Trophoblast cell (in vitro differentiated cells and primary cell): Measurements from ENCODE around the gene VASP.

ENCODE experiments used
- DNase-seq, 2 donors: peaks; one replicate each; pipeline ENCODE4 v3.0.0-alpha.2; 2016
- H2AFZ ChIP-seq: 2 replicates; pipeline ENCODE4 v1.6.1; 2013; ENCODE audit warnings: low read length, moderate library complexity, mild to moderate bottlenecking; ENCODE audit not compliant: insufficient read depth, poor library complexity
- H2AK5ac ChIP-seq: 2 replicates; pipeline ENCODE4 v1.6.1; 2013; ENCODE audit warnings: mild to moderate bottlenecking, low read length
- H2BK120ac ChIP-seq: 2 replicates; pipeline ENCODE4 v1.6.1; 2013; ENCODE audit warnings: low read length, mild to moderate bottlenecking, moderate library complexity; ENCODE audit not compliant: insufficient read depth, poor library complexity
- H2BK12ac ChIP-seq: 2 replicates; pipeline ENCODE4 v1.6.1; 2013; ENCODE audit warnings: mild to moderate bottlenecking, low read length, moderate library complexity
- H2BK5ac ChIP-seq: 2 replicates; pipeline ENCODE4 v1.6.1; 2013; ENCODE audit warnings: low read length, low read depth, moderate library complexity, mild to moderate bottlenecking; ENCODE audit not compliant: poor library complexity
- H3K14ac ChIP-seq: 2 replicates; pipeline ENCODE4 v1.6.1; 2013; ENCODE audit warnings: mild to moderate bottlenecking, low read length
- H3K18ac ChIP-seq: 2 replicates; pipeline ENCODE4 v1.6.1; 2013; ENCODE audit warnings: mild to moderate bottlenecking, low read length
- H3K23ac ChIP-seq: 2 replicates; pipeline ENCODE4 v1.6.1; 2013; ENCODE audit warnings: low read length
- H3K27ac ChIP-seq: 2 replicates; pipeline ENCODE4 v1.5.1; 2013; ENCODE audit warnings: low read depth, mild to moderate bottlenecking, inconsistent platforms, low read length, moderate library complexity
- H3K27me3 ChIP-seq: 2 replicates; pipeline ENCODE4 v1.6.1; 2013; ENCODE audit warnings: inconsistent platforms, mild to moderate bottlenecking, low read length, moderate library complexity; ENCODE audit not compliant: insufficient read depth
- H3K36me3 ChIP-seq, 2 experiments: 1 replicate in 1 of 2; 2 replicates in 1 of 2; pipeline ENCODE4 v1.6.1; 2013; ENCODE audit warnings: low read length in 2 of 2, mild to moderate bottlenecking in 2 of 2, moderate library complexity in 1 of 2; ENCODE audit not compliant: insufficient read depth in 2 of 2, control insufficient read depth in 1 of 2
- H3K4ac ChIP-seq: 2 replicates; pipeline ENCODE4 v1.6.1; 2013; ENCODE audit warnings: low read depth, mild to moderate bottlenecking, low read length, moderate library complexity
- H3K4me1 ChIP-seq, 2 experiments: 1 replicate in 1 of 2; 2 replicates in 1 of 2; pipeline ENCODE4 v1.6.1; 2013; ENCODE audit warnings: low read length in 2 of 2, mild to moderate bottlenecking in 2 of 2, moderate library complexity in 1 of 2; ENCODE audit not compliant: insufficient read depth in 2 of 2, control insufficient read depth in 1 of 2
- H3K4me2 ChIP-seq: 2 replicates; pipeline ENCODE4 v1.6.1; 2013; ENCODE audit warnings: inconsistent platforms, mild to moderate bottlenecking, low read length, moderate library complexity
- H3K4me3 ChIP-seq: 2 replicates; pipeline ENCODE4 v1.5.1; 2013; ENCODE audit warnings: mild to moderate bottlenecking, low read depth, low read length, inconsistent platforms
- H3K79me1 ChIP-seq: one replicate; pipeline ENCODE4 v1.6.1; 2013; ENCODE audit warnings: low read length
- H3K79me2 ChIP-seq: 2 replicates; pipeline ENCODE4 v1.6.1; 2013; ENCODE audit warnings: low read length, mild to moderate bottlenecking; ENCODE audit not compliant: control insufficient read depth, insufficient read depth, poor library complexity
- H3K9ac ChIP-seq: 2 replicates; pipeline ENCODE4 v1.6.1; 2013; ENCODE audit warnings: mild to moderate bottlenecking, low read length
- H3K9me3 ChIP-seq: 2 replicates; pipeline ENCODE4 v1.6.1; 2013; ENCODE audit warnings: low read depth, mild to moderate bottlenecking, control low read depth, inconsistent platforms, low read length; ENCODE audit not compliant: insufficient read depth
- H4K12ac ChIP-seq: 2 replicates; pipeline ENCODE4 v1.6.1; 2013; ENCODE audit warnings: low read depth, mild to moderate bottlenecking, low read length, moderate library complexity
- H4K8ac ChIP-seq: 2 replicates; pipeline ENCODE4 v1.6.1; 2013; ENCODE audit warnings: low read depth, mild to moderate bottlenecking, low read length, moderate library complexity
- H4K91ac ChIP-seq: one replicate; pipeline ENCODE4 v1.6.1; 2013; ENCODE audit warnings: low read depth, mild to moderate bottlenecking, low read length, moderate library complexity
- WGBS: extraction: QIAGEN DNeasy Blood & Tissue Kit; methylation state at CpG from one replicate; pipeline ENCODE4 v1.1.7; 2013; ENCODE audit warnings: missing lambda C conversion rate; ENCODE audit not compliant: insufficient read length, insufficient coverage; ENCODE audit errors: extremely low coverage; 5-methylcytosine and 5-hydroxymethylcytosine counted together

The VASP gene

GRCh38 chr19:45568732-45569131, 61.5 kb downstream of the VASP start:
- peak overlapping the region; percentile 56 for H3K4me3 ChIP-seq
- peaks cover 0 to 2% of the 10 kb centered on the region in 2 experiments for H3K4me1 ChIP-seq
- H3K23ac ChIP-seq, result no peak overlapping the region
- H3K4me2 ChIP-seq, result no peak overlapping the region
- H3K79me1 ChIP-seq, result no peaks in the 10 kb centered on the region
- H2BK5ac ChIP-seq, result no peak overlapping the region
- H3K18ac ChIP-seq, result no peak overlapping the region
- no peaks in the 10 kb centered on the region for H3K27me3 ChIP-seq
- no peak overlapping the region for H3K4ac ChIP-seq
- no peak overlapping the region for H4K8ac ChIP-seq
- no peak for DNase-seq
- H2AK5ac ChIP-seq, result no peak overlapping the region
- no peak overlapping the region for H2AFZ ChIP-seq
- H4K12ac ChIP-seq, result no peak overlapping the region
- no CpG with 5 or more reads among the region's 3 CpGs for whole genome bisulfite sequencing
- no peak overlapping the region for H2BK12ac ChIP-seq
- no peaks in the 10 kb centered on the region for H3K36me3 ChIP-seq
- no peak overlapping the region for H3K27ac ChIP-seq
- H3K9ac ChIP-seq, result no peak overlapping the region
- no peaks in the 10 kb centered on the region for H3K79me2 ChIP-seq
- no peak overlapping the region for H3K14ac ChIP-seq
- no peaks in the 10 kb centered on the region for H3K9me3 ChIP-seq
- no peak overlapping the region for H2BK120ac ChIP-seq
- H4K91ac ChIP-seq, result no peak overlapping the region

- H3K14ac ChIP-seq, result no peak overlapping the region
- H3K79me2 ChIP-seq, result peaks cover 2% of the 10 kb centered on the region
- H3K9me3 ChIP-seq, result no peaks in the 10 kb centered on the region
- H3K4me2 ChIP-seq, result no peak overlapping the region
- WGBS, result no CpG with 5 or more reads among the region's 15 CpGs
- H2AK5ac ChIP-seq, result no peak overlapping the region
- no peak overlapping the region for H3K4ac ChIP-seq
- H3K18ac ChIP-seq, result no peak overlapping the region
- DNase-seq, result peak; percentile 50 to 82
- no peak overlapping the region for H4K91ac ChIP-seq
- H2BK5ac ChIP-seq, result no peak overlapping the region
- no peak overlapping the region for H4K12ac ChIP-seq
- no peak overlapping the region for H2BK12ac ChIP-seq
- no peaks in the 10 kb centered on the region for H3K4me1 ChIP-seq
- H3K79me1 ChIP-seq, result no peaks in the 10 kb centered on the region
- no peak overlapping the region for H4K8ac ChIP-seq
- no peak overlapping the region for H3K27ac ChIP-seq
- no peak overlapping the region for H3K9ac ChIP-seq
- H2AFZ ChIP-seq, result no peak overlapping the region
- no peak overlapping the region for H2BK120ac ChIP-seq
- no peaks in the 10 kb centered on the region for H3K36me3 ChIP-seq
- H3K27me3 ChIP-seq, result no peaks in the 10 kb centered on the region
- no peak overlapping the region for H3K4me3 ChIP-seq
- H3K23ac ChIP-seq, result no peak overlapping the region
These were observed 62.5 kb downstream of the VASP start for GRCh38 chr19:45569619-45570421.

DNA sequence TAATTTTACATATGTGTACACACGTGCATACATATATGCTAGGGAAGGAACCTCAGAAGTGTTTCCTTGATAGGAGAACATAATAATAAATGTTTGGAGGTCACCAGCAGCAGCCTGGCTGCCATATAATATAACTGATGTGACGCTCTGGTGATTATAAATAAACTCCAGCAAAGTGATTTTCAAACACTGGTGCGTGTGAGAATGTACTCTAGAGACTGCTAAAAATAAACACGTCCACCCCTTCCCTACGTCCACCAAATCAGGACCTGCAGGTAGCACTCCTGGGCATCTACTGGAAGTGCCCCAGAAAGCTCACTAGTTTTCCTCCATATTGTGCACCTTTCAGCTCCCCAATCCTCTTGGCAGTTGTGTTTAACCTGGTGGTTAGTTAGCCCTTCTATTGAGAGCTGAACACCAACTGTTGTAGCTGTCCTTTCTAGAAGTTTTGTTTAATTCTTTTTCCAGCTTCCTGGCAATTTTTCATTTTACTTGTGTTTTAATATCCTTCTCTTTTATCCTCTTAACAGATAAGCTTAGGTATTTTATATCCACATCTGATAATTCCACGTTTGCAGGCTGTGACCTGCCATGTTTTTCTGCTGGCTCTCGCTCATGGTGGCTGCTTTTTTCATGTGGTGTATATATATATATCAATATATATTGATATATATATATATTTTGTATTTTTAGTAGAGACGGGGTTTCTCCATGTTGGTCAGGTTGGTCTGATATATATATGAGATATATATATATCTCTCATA, 64.4 kb downstream of the VASP start:
- Histone ChIP-seq H3K4me3 (no peak overlapping the region), H3K27ac (no peak overlapping the region), H3K4me2 (no peak overlapping the region), H3K14ac (no peak overlapping the region), H3K27me3 (no peaks in the 10 kb centered on the region), H2AK5ac (no peak overlapping the region), H4K91ac (no peak overlapping the region), H3K4ac (no peak overlapping the region), H3K9me3 (no peaks in the 10 kb centered on the region), H2BK120ac (no peak overlapping the region), H3K36me3 (no peaks in the 10 kb centered on the region), H3K79me2 (peaks cover 2% of the 10 kb centered on the region), H4K12ac (no peak overlapping the region), H3K9ac (no peak overlapping the region), H2BK12ac (no peak overlapping the region), H3K79me1 (peaks cover 2% of the 10 kb centered on the region), H3K18ac (no peak overlapping the region), H4K8ac (no peak overlapping the region), H2BK5ac (no peak overlapping the region), H3K4me1 (peaks cover 4% of the 10 kb centered on the region in 2 experiments), H3K23ac (no peak overlapping the region), H2AFZ (no peak overlapping the region)
- no CpG with 5 or more reads among the region's 8 CpGs for WGBS
- DNase-seq, result no peak

DNA sequence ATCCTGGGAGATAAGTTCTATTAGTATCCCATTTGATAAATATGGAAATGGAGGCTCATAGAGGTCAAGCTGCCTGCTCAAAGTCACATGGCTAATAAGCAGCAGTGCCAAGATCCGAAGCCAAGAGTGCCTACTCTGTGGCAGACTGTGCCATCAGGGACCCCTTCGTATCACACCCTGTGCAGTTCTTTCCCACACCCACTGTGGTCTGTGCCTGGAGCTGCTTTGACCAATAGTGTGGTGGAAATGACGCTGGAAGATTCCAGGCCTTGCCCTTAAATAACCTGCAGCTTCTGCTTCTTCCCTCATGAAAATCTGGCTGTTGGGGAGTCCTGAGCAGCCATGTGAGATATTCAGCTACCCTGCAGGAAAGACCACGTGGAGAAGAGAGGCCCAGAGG, 67.2 kb downstream of the VASP start:
- no peak for DNase-seq
- Histone ChIP-seq H3K36me3 (no peaks in the 10 kb centered on the region), H2AFZ (no peak overlapping the region), H2BK12ac (no peak overlapping the region), H3K4me1 (peaks cover 16% of the 10 kb centered on the region in 2 experiments), H2BK120ac (no peak overlapping the region), H3K79me1 (peaks cover 2% of the 10 kb centered on the region), H2BK5ac (no peak overlapping the region), H3K4me3 (no peak overlapping the region), H3K9me3 (peaks cover 2% of the 10 kb centered on the region), H3K4ac (peak overlapping the region; percentile 78), H2AK5ac (no peak overlapping the region), H4K12ac (no peak overlapping the region), H3K18ac (no peak overlapping the region), H3K23ac (peak overlapping the region; percentile 4), H4K8ac (no peak overlapping the region), H3K14ac (no peak overlapping the region), H3K9ac (no peak overlapping the region), H3K4me2 (no peak overlapping the region), H3K27ac (no peak overlapping the region), H4K91ac (no peak overlapping the region), H3K27me3 (no peaks in the 10 kb centered on the region), H3K79me2 (peaks cover 2% of the 10 kb centered on the region)
- no CpG with 5 or more reads among the region's 4 CpGs for WGBS
